ENCODE data around the gene TMPRSS6. TPM values are rescaled to one million over a fixed set of nuclear protein-coding genes. Genes with fewer than 3 reads are reported as not detected.

Gene TMPRSS6
- under 1 TPM; 0.17 to 0.21 (median 0.21) TPM for polyA plus RNA-seq (ENCODE audit: insufficient read length in 3 of 3)

- DNase-seq (ENCODE audit: low read depth in 3 of 3, low spot score in 2 of 3), result no peak
Measured at GRCh38 chr22:37109242-37109917, at the start of gene TMPRSS6. TMPRSS6 (minus strand) TSS chr22:37109713; CDS start chr22:37103417, 6,296 bp downstream.

GRCh38 chr22:37158963-37159290, 49.4 kb upstream of the TMPRSS6 start:
- no peak for DNase-seq (ENCODE audit: low read depth in 3 of 3, low spot score in 2 of 3)

GRCh38 chr22:37157516-37158285, 48.2 kb upstream of the TMPRSS6 start:
- no peak for DNase-seq (ENCODE audit: low read depth in 3 of 3, low spot score in 2 of 3)

- DNase-seq (ENCODE audit: low read depth in 3 of 3, low spot score in 2 of 3), result no peak
Measured at GRCh38 chr22:37156686-37157435, 47.3 kb upstream of the TMPRSS6 start.

- DNase-seq (ENCODE audit: low read depth in 3 of 3, low spot score in 2 of 3), result no peak
Measured at GRCh38 chr22:37155971-37156370, 46.5 kb upstream of the TMPRSS6 start.

- DNase-seq (ENCODE audit: low read depth in 3 of 3, low spot score in 2 of 3), result no peak
Measured at GRCh38 chr22:37154925-37155712, 45.6 kb upstream of the TMPRSS6 start.

GRCh38 chr22:37153901-37154300, 44.4 kb upstream of the TMPRSS6 start:
- no peak for DNase-seq (ENCODE audit: low read depth in 3 of 3, low spot score in 2 of 3)

- no peak for DNase-seq (ENCODE audit: low read depth in 3 of 3, low spot score in 2 of 3)
Measured at GRCh38 chr22:37151401-37151800, 41.9 kb upstream of the TMPRSS6 start.

GRCh38 chr22:37150701-37151100, 41.2 kb upstream of the TMPRSS6 start:
- DNase-seq (ENCODE audit: low read depth in 3 of 3, low spot score in 2 of 3), result no peak

- DNase-seq (ENCODE audit: low read depth in 3 of 3, low spot score in 2 of 3), result no peak
Measured at GRCh38 chr22:37148742-37149665, 39.5 kb upstream of the TMPRSS6 start.

GRCh38 chr22:37148031-37148651, 38.6 kb upstream of the TMPRSS6 start:
- DNase-seq (ENCODE audit: low read depth in 3 of 3, low spot score in 2 of 3), result no peak

GRCh38 chr22:37147186-37147990, 37.9 kb upstream of the TMPRSS6 start:
- DNase-seq (ENCODE audit: low read depth in 3 of 3, low spot score in 2 of 3), result no peak

- no peak for DNase-seq (ENCODE audit: low read depth in 3 of 3, low spot score in 2 of 3)
Measured at GRCh38 chr22:37146507-37147180, 37.1 kb upstream of the TMPRSS6 start.

- no peak for DNase-seq (ENCODE audit: low read depth in 3 of 3, low spot score in 2 of 3)
Measured at GRCh38 chr22:37146051-37146385, 36.5 kb upstream of the TMPRSS6 start.

- DNase-seq (ENCODE audit: low read depth in 3 of 3, low spot score in 2 of 3), result peak in 2 of 3 donors; percentile 17 to 24
Measured at GRCh38 chr22:37145180-37146050, 35.9 kb upstream of the TMPRSS6 start.

- no peak for DNase-seq (ENCODE audit: low read depth in 3 of 3, low spot score in 2 of 3)
Measured at GRCh38 chr22:37144180-37144554, 34.7 kb upstream of the TMPRSS6 start.

GRCh38 chr22:37141971-37142370, 32.5 kb upstream of the TMPRSS6 start:
- DNase-seq (ENCODE audit: low read depth in 3 of 3, low spot score in 2 of 3), result no peak
